Smooth muscle cell (in vitro differentiated cells): ENCODE results near the gene HLA-DRA. TPM values are rescaled to one million over a fixed set of nuclear protein-coding genes. Genes with fewer than 3 reads are reported as not detected.
A peak's percentile ranks its signal among the peaks of the same experiment; 100 is the strongest.

Experiments
- DNase-seq: peaks from one replicate; lab custom pipeline; 2025; ENCODE audit not compliant: unreplicated experiment; lab: John Stamatoyannopoulos, UW
- H2AFZ ChIP-seq: fragments of 200-600 bp; sonication (generic); 2 replicates; pipeline ENCODE4 v1.6.0; 2016; ENCODE audit warnings: antibody characterized with exemption, low read depth, mild to moderate bottlenecking
- H3F3A ChIP-seq: fragments of 200-600 bp; sonication (generic); 2 replicates; pipeline ENCODE4 v1.6.0; 2017; ENCODE audit warnings: antibody characterized with exemption, low read depth
- H3K27ac ChIP-seq: fragments of 200-600 bp; sonication (generic); 2 replicates; pipeline ENCODE4 v1.5.1; 2016; ENCODE audit warnings: low read depth, mild to moderate bottlenecking
- H3K27me3 ChIP-seq: fragments of 200-600 bp; sonication (generic); 2 replicates; pipeline ENCODE4 v1.6.1; 2016; ENCODE audit warnings: low read depth, mild to moderate bottlenecking
- H3K36me3 ChIP-seq: fragments of 200-600 bp; sonication (generic); 2 replicates; pipeline ENCODE4 v1.5.1; 2016; ENCODE audit warnings: low read depth
- H3K4me1 ChIP-seq: fragments of 200-600 bp; sonication (generic); 2 replicates; pipeline ENCODE4 v1.5.1; 2016; ENCODE audit warnings: low read depth
- H3K4me2 ChIP-seq: fragments of 200-600 bp; sonication (generic); 2 replicates; pipeline ENCODE4 v1.6.0; 2016; ENCODE audit warnings: mild to moderate bottlenecking
- H3K4me3 ChIP-seq: fragments of 200-600 bp; sonication (generic); 2 replicates; pipeline ENCODE4 v1.5.1; 2016; ENCODE audit warnings: mild to moderate bottlenecking
- H3K79me2 ChIP-seq: fragments of 200-600 bp; sonication (generic); 2 replicates; pipeline ENCODE4 v1.6.0; 2016; ENCODE audit warnings: low read depth, mild to moderate bottlenecking
- H3K9ac ChIP-seq: fragments of 200-600 bp; sonication (generic); 2 replicates; pipeline ENCODE4 v1.6.0; 2016; ENCODE audit warnings: low read depth
- H3K9me3 ChIP-seq: fragments of 200-600 bp; sonication (generic); replicated peaks from 2 replicates; pipeline ENCODE4 v1.5.1; 2016; ENCODE audit warnings: low read depth
- H4K20me1 ChIP-seq: fragments of 200-600 bp; sonication (generic); 2 replicates; pipeline ENCODE4 v1.6.0; 2016; ENCODE audit warnings: low read depth
- WGBS: methylation state at CpG from one replicate; pipeline ENCODE4 v1.1.7; 2016; ENCODE audit warnings: low lambda C conversion rate; 5-methylcytosine and 5-hydroxymethylcytosine counted together
- polyA plus RNA-seq: library from polyadenylated mRNA; unstranded; fragments of >200 nt; fragmentation: Nextera tagmentation; extraction: Ambion mirVana; gene quantifications from 2 replicates; pipeline ENCODE4 v1.2.1, GENCODE V29; 2016
- total RNA-seq: library from RNA; depleted of rRNA; stranded (reverse); fragments of >200 nt; gene quantifications from 2 replicates; pipeline ENCODE4 v1.2.3, GENCODE V29; 2014
- TF ChIP-seq, protein P1 (sequence below): fragments of 200-600 bp; sonication (generic); IDR thresholded peaks from 2 replicates; pipeline ENCODE4 v1.5.1; 2017; ENCODE audit warnings: borderline replicate concordance, mild to moderate bottlenecking, antibody characterized with exemption; ENCODE audit not compliant: insufficient read depth, poor library complexity, severe bottlenecking

HLA-DRA gene
- total and polyA plus RNA-seq, 2 experiments from 2014 or later = not detected

GRCh38 chr6:32415521-32416019 lies 24.1 kb upstream of the HLA-DRA start:
- Histone ChIP-seq H3K9me3 (no peaks in the 10 kb centered on the region), H4K20me1 (no peaks in the 10 kb centered on the region), H3K9ac (no peak overlapping the region), H3K4me2 (peak overlapping the region; percentile 80), H3K36me3 (no peaks in the 10 kb centered on the region), H3K79me2 (no peaks in the 10 kb centered on the region), H3K27ac (no peak overlapping the region), H2AFZ (peak overlapping the region; percentile 71), H3K27me3 (peaks cover 42% of the 10 kb centered on the region), H3F3A (no peaks in the 10 kb centered on the region), H3K4me1 (no peaks in the 10 kb centered on the region), H3K4me3 (peak overlapping the region; percentile 33)
- peak; percentile 30 for DNase-seq
- 13% methylated on average over 13 of the region's 13 CpGs for WGBS
- TF ChIP-seq, protein P1, sequence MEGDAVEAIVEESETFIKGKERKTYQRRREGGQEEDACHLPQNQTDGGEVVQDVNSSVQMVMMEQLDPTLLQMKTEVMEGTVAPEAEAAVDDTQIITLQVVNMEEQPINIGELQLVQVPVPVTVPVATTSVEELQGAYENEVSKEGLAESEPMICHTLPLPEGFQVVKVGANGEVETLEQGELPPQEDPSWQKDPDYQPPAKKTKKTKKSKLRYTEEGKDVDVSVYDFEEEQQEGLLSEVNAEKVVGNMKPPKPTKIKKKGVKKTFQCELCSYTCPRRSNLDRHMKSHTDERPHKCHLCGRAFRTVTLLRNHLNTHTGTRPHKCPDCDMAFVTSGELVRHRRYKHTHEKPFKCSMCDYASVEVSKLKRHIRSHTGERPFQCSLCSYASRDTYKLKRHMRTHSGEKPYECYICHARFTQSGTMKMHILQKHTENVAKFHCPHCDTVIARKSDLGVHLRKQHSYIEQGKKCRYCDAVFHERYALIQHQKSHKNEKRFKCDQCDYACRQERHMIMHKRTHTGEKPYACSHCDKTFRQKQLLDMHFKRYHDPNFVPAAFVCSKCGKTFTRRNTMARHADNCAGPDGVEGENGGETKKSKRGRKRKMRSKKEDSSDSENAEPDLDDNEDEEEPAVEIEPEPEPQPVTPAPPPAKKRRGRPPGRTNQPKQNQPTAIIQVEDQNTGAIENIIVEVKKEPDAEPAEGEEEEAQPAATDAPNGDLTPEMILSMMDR = peak; percentile 96

- WGBS = 69% methylated on average over 3 of the region's 3 CpGs
- H4K20me1 ChIP-seq = no peaks in the 10 kb centered on the region
- H3K4me1 ChIP-seq = no peaks in the 10 kb centered on the region
- peak overlapping the region; percentile 71 for H2AFZ ChIP-seq
- TF ChIP-seq, protein P1 = no peak
- peaks cover 42% of the 10 kb centered on the region for H3K27me3 ChIP-seq
- no peak overlapping the region for H3K9ac ChIP-seq
- DNase-seq = no peak
- peak overlapping the region; percentile 80 for H3K4me2 ChIP-seq
- no peaks in the 10 kb centered on the region for H3K36me3 ChIP-seq
- H3K9me3 ChIP-seq = no peaks in the 10 kb centered on the region
- no peak overlapping the region for H3K27ac ChIP-seq
- no peaks in the 10 kb centered on the region for H3F3A ChIP-seq
- H3K4me3 ChIP-seq = no peak overlapping the region
- no peaks in the 10 kb centered on the region for H3K79me2 ChIP-seq
Measured at GRCh38 chr6:32416036-32416435, 23.7 kb upstream of the HLA-DRA start.

DNA sequence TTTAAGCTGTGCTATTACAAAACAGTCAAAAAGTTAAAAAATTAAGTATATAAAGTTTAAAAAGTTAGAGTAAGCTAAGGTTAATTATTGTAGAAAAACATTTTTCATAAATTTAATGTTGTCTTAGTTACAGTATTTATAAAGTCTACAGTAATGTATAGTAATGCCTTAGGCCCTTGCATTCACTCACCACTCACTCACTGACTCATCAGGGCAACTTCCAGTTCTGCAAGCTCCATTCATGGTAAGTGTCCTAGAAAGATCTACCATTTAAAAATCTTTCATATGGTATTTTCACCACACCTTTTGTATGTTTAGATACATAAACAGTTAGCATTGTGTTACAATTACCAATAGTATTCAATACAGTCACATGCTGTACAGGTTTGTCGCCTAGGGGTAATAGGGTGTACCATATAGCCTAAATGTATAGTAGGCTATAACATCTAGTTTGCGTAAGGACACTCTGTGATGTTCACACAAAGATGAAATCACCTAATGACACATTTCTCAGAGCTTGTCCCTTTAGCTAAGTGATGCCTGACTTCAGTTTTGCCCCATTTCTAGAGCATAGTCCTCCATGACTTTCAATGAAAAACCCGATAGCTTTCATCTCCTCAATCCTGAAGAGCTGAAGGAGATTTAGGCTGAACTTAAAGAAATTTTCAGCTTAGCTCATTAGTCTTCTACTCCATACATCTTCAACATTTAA lies 14.9 kb upstream of the HLA-DRA start:
- TF ChIP-seq, protein P1 = no peak
- H3K27ac ChIP-seq = peak overlapping the region; percentile 70
- 92% methylated on average over 3 of the region's 3 CpGs for WGBS

GRCh38 chr6:32426338-32426737 lies 13.3 kb upstream of the HLA-DRA start:
- Histone ChIP-seq H3K79me2 (no peaks in the 10 kb centered on the region), H4K20me1 (no peaks in the 10 kb centered on the region), H3K4me1 (no peaks in the 10 kb centered on the region), H3K36me3 (no peaks in the 10 kb centered on the region), H3K4me2 (no peak overlapping the region), H3K27ac (no peak overlapping the region), H3K9ac (no peak overlapping the region), H3K9me3 (no peaks in the 10 kb centered on the region), H3K27me3 (no peaks in the 10 kb centered on the region), H2AFZ (no peak overlapping the region), H3F3A (no peaks in the 10 kb centered on the region), H3K4me3 (no peak overlapping the region)
- 82% methylated on average over 4 of the region's 4 CpGs for WGBS
- DNase-seq = no peak
- TF ChIP-seq, protein P1 = no peak

More for the DNA sequence above, 14.9 kb upstream of the HLA-DRA start:
- Histone ChIP-seq H3K4me1 (no peaks in the 10 kb centered on the region), H3K79me2 (no peaks in the 10 kb centered on the region), H3F3A (no peaks in the 10 kb centered on the region), H3K4me3 (no peak overlapping the region), H3K9ac (no peak overlapping the region), H3K27me3 (peaks cover 7% of the 10 kb centered on the region), H3K9me3 (no peaks in the 10 kb centered on the region), H4K20me1 (no peaks in the 10 kb centered on the region), H3K36me3 (no peaks in the 10 kb centered on the region), H2AFZ (no peak overlapping the region), H3K4me2 (no peak overlapping the region)
- DNase-seq = no peak
